OCI-LY1 (cell line): ENCODE measurements around the gene RERE.
A peak's percentile ranks its signal among the peaks of the same experiment; 100 is the strongest.

Experiments
- H2AFZ ChIP-seq: fragments of 200-600 bp; sonication (generic), shearing (Covaris generic); 2 replicates; pipeline ENCODE4 v1.6.0; 2014; ENCODE audit warnings: antibody characterized with exemption, mild to moderate bottlenecking, low read length
- H3F3A ChIP-seq: fragments of 200-600 bp; sonication (generic), shearing (Covaris generic); 2 replicates; pipeline ENCODE4 v1.6.0; 2014; ENCODE audit warnings: mild to moderate bottlenecking, antibody characterized with exemption, low read length, moderate library complexity; ENCODE audit not compliant: insufficient read depth
- H3K27ac ChIP-seq: fragments of 200-600 bp; sonication (generic); 2 replicates; pipeline ENCODE4 v1.5.1; 2014; ENCODE audit warnings: low read length, mixed run types, mild to moderate bottlenecking, low read depth; ENCODE audit not compliant: poor library complexity, severe bottlenecking
- H3K27me3 ChIP-seq: fragments of 200-600 bp; sonication (generic); 2 replicates; pipeline ENCODE4 v1.6.0; 2014; ENCODE audit warnings: antibody characterized with exemption, mild to moderate bottlenecking, low read length, moderate library complexity; ENCODE audit not compliant: insufficient read depth
- H3K36me3 ChIP-seq: fragments of 200-600 bp; sonication (generic); 2 replicates; pipeline ENCODE4 v1.6.1; 2014; ENCODE audit warnings: mild to moderate bottlenecking, antibody characterized with exemption, low read length, moderate library complexity, mixed read lengths; ENCODE audit not compliant: insufficient read depth
- H3K4me1 ChIP-seq: fragments of 200-600 bp; sonication (generic); 2 replicates; pipeline ENCODE4 v1.5.1; 2014; ENCODE audit warnings: mild to moderate bottlenecking, low read length, moderate library complexity; ENCODE audit not compliant: insufficient read depth, severe bottlenecking
- H3K4me2 ChIP-seq: fragments of 200-600 bp; sonication (generic), shearing (Covaris generic); 2 replicates; pipeline ENCODE4 v1.6.1; 2014; ENCODE audit warnings: low read length
- H3K4me3 ChIP-seq: fragments of 200-600 bp; sonication (generic); 2 replicates; pipeline ENCODE4 v1.5.1; 2014; ENCODE audit warnings: low read length, low read depth, mild to moderate bottlenecking, mixed read lengths; ENCODE audit not compliant: poor library complexity, severe bottlenecking
- H3K79me2 ChIP-seq: fragments of 200-600 bp; shearing (Covaris generic); 2 replicates; pipeline ENCODE4 v1.6.1; 2016; ENCODE audit warnings: mixed run types, low read length, mixed read lengths; ENCODE audit not compliant: insufficient read depth
- H3K9ac ChIP-seq: fragments of 200-600 bp; sonication (generic), shearing (Covaris generic); 2 replicates; pipeline ENCODE4 v1.6.1; 2014; ENCODE audit warnings: mild to moderate bottlenecking, low read length, mixed read lengths
- H3K9me2 ChIP-seq: fragments of 200-600 bp; sonication (generic), shearing (Covaris generic); 2 replicates; pipeline ENCODE4 v1.6.1; 2014; ENCODE audit warnings: low read depth, mild to moderate bottlenecking, low read length, mixed read lengths
- H3K9me3 ChIP-seq: fragments of 200-600 bp; shearing (Covaris generic); 2 replicates; pipeline ENCODE4 v1.6.1; 2014; ENCODE audit warnings: low read length, mixed read lengths
- H4K20me1 ChIP-seq: fragments of 200-600 bp; sonication (generic), shearing (Covaris generic); 2 replicates; pipeline ENCODE4 v1.6.0; 2016; ENCODE audit warnings: mild to moderate bottlenecking, low read length; ENCODE audit not compliant: insufficient read depth
- CTCF ChIP-seq: fragments of 200-600 bp; sonication (generic), shearing (Covaris generic); IDR thresholded peaks from 2 replicates; pipeline ENCODE4 v1.5.1; 2017; ENCODE audit warnings: mild to moderate bottlenecking, antibody characterized with exemption, low read length, moderate library complexity, mixed read lengths
- EZH2 ChIP-seq: fragments of 200-600 bp; sonication (generic), shearing (Covaris generic); IDR thresholded peaks from 2 replicates; pipeline ENCODE4 v1.8.0; 2017; ENCODE audit warnings: borderline replicate concordance, mixed run types, mild to moderate bottlenecking, antibody characterized with exemption, low read length, moderate library complexity, mixed read lengths

The RERE gene

DNA sequence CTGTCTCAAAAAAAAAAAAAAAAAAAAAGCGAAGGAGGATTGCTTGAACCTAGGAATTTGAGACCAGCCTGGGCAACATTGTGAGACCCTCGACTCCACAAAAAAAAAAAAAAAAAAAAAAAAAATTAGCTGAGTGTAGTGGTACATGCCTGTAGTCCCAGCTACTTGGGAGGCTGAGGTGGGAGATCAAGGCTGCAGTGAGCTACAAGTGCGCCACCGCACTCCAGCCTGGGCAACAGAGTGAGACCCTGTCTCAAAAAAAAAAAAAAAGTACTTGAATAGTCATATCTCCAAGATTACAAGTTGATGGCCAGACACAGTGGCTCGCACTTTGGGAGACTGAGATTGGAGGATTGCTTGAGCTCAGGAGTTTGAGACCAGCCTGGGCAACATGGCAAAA is 33.6 kb upstream of the RERE start:
- Histone ChIP-seq H3F3A (no peaks in the 10 kb centered on the region), H3K9me3 (no peaks in the 10 kb centered on the region), H3K4me2 (no peak overlapping the region), H3K9ac (no peak overlapping the region), H3K27ac (no peak overlapping the region), H3K4me3 (no peak overlapping the region), H3K9me2 (no peaks in the 10 kb centered on the region), H2AFZ (no peak overlapping the region), H3K36me3 (no peaks in the 10 kb centered on the region), H3K79me2 (no peaks in the 10 kb centered on the region), H3K4me1 (no peaks in the 10 kb centered on the region), H4K20me1 (no peaks in the 10 kb centered on the region), H3K27me3 (no peaks in the 10 kb centered on the region)
- TF ChIP-seq CTCF (no peak), EZH2 (no peak)

DNA sequence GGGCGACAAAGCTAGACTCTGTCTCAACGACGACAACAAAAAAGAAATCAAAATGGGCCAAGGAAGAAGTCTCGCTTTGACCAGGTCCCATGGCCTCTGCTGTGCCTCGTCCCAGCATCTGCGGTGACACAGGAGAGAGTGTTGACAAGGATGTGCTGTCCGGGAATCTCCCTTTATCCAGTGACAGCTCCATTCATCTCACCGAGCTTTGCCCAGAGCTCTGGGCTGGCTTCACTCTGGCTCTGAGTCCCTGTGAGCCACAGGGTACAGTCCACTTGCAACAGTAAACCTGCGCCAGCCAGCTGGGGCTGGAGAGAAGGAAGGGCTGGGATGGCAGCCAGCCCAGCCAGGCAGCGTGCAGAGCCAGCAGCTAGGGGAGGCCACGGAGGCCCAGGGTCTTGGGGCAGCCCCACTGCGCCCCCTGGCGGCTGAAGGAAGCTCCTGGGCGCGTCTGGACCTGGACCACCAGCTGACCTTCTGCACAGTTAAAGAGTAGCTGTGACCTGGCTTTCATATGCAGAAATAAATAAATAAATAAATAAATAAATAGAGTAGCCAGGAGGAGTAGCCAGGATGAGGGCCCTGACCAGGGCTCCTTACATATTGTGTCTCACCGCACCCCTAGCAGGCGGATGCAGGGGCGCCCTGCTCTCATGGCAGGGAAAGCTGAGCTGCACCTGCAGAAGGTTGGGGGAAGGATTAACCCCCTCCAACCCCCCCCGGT is 31.4 kb upstream of the RERE start:
- Histone ChIP-seq H3F3A (no peaks in the 10 kb centered on the region), H4K20me1 (no peaks in the 10 kb centered on the region), H3K36me3 (no peaks in the 10 kb centered on the region), H3K9me3 (no peaks in the 10 kb centered on the region), H3K27ac (no peak overlapping the region), H3K4me3 (no peak overlapping the region), H3K9ac (no peak overlapping the region), H3K4me2 (no peak overlapping the region), H2AFZ (no peak overlapping the region), H3K9me2 (no peaks in the 10 kb centered on the region), H3K79me2 (no peaks in the 10 kb centered on the region), H3K4me1 (no peaks in the 10 kb centered on the region), H3K27me3 (no peaks in the 10 kb centered on the region)
- TF ChIP-seq EZH2 (no peak), CTCF (peak; percentile 81)

DNA sequence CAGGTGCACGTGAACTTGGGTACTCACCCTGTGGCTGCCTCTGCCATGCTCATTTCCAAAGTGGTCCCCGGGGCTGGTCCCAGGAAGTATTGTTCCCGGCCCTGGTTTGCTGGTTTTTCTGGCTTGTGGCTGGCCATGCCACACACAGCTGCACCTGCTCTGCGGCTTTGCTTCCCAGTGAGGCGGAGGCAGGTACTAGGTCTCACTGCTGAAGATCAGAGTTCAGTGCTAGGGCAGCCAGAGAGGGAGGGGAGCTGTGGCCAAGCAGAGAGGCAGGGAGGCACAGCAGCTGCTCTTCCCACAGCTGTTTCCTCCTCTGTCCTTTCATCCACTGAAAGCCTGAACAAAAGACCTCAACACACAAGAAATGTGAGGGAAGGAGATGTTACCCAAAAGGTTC is 30.6 kb upstream of the RERE start:
- Histone ChIP-seq H3F3A (no peaks in the 10 kb centered on the region), H3K36me3 (no peaks in the 10 kb centered on the region; the same call in 1 of the 2 replicates), H3K9me2 (no peaks in the 10 kb centered on the region), H3K9me3 (0 out of 2 replicates have a peak, but pooled peaks cover 2% of the 10 kb centered on the region), H3K79me2 (no peaks in the 10 kb centered on the region), H4K20me1 (no peaks in the 10 kb centered on the region), H3K27me3 (peaks cover 7% of the 10 kb centered on the region; the same call in 1 of the 2 replicates), H3K4me1 (no peaks in the 10 kb centered on the region), H3K27ac (no peak overlapping the region), H3K9ac (no peak overlapping the region), H3K4me2 (no peak overlapping the region), H3K4me3 (no peak overlapping the region), H2AFZ (no peak overlapping the region)
- TF ChIP-seq CTCF (no peak), EZH2 (no peak)
